Esophagus (tissue), 2 donors: ENCODE data around the gene FBXW7. TPM values are rescaled to one million over a fixed set of nuclear protein-coding genes. Genes with fewer than 3 reads are reported as not detected.
"Not testable (repeated sequence)": the region's sequence is repeated elsewhere in the genome, so short reads cannot be mapped to it uniquely, and the experiment has no call there.

Experiments used
- H3K27ac ChIP-seq, 2 donors: one replicate each; pipeline ENCODE4 v1.5.1; 2013; ENCODE audit warnings: low read depth in 2 of 2, mild to moderate bottlenecking in 2 of 2, inconsistent platforms in 1 of 2, low read length in 1 of 2, moderate library complexity in 1 of 2
- H3K27me3 ChIP-seq, 2 donors: one replicate each; pipeline ENCODE4 v1.6.1; 2013; ENCODE audit warnings: low read length in 2 of 2, control low read depth in 1 of 2, mild to moderate bottlenecking in 1 of 2; ENCODE audit not compliant: insufficient read depth in 2 of 2, control insufficient read depth in 1 of 2
- H3K36me3 ChIP-seq, 2 donors: one replicate each; pipeline ENCODE4 v1.6.1; 2013; ENCODE audit warnings: low read length in 1 of 2; ENCODE audit not compliant: control insufficient read depth in 2 of 2, insufficient read depth in 2 of 2
- H3K4me1 ChIP-seq, 2 donors: one replicate each; pipeline ENCODE4 v1.6.1; 2013; ENCODE audit warnings: low read length in 1 of 2; ENCODE audit not compliant: control insufficient read depth in 2 of 2, insufficient read depth in 2 of 2
- H3K4me3 ChIP-seq, 2 donors: one replicate each; pipeline ENCODE4 v1.5.1; 2013; ENCODE audit warnings: low read length in 2 of 2, mild to moderate bottlenecking in 2 of 2, low read depth in 1 of 2, moderate library complexity in 1 of 2
- H3K9me3 ChIP-seq, 2 donors: one replicate each; pipeline ENCODE4 v1.6.1; 2013; ENCODE audit warnings: mild to moderate bottlenecking in 2 of 2, low read depth in 1 of 2, low read length in 1 of 2, moderate library complexity in 1 of 2; ENCODE audit not compliant: control insufficient read depth in 2 of 2, insufficient read depth in 1 of 2
- WGBS, 2 donors: extraction: QIAGEN DNeasy Blood & Tissue Kit; methylation state at CpG; one replicate each; pipeline ENCODE4 v1.1.7; 2013; 5-methylcytosine and 5-hydroxymethylcytosine counted together
- polyA plus RNA-seq, 2 donors: library from polyadenylated mRNA; stranded (reverse); fragments of 200-250 nt; gene quantifications; one replicate each; pipeline ENCODE4 v1.2.3, GENCODE V29; 2013
- donor health status: healthy with polysubstance abuse.
- donor health status: Bipolar disorder and iron deficiency.

FBXW7 gene
- polyA plus RNA-seq, 2 donors: 9.8 to 17.0 TPM

DNA sequence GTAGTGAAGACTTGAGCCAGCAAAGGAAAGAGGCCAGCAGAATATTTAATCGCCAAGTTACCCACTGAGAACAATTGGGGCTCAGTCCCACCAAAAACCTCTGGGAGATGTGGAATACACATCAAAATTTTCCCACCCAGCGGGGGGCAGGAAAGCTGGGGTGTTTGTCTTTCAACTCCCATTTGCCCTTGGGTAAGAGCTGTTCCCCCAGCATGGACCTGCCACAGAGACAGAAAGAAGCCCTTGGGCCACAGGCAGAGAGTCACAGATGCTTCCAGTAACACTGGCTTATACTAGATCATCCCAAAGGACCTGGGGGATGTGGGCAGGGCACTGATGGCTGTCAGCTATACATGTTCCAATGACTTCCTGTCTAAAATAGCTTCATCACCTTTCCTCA lies 18.9 kb upstream of the FBXW7 start:
- no peak overlapping the region for H3K27ac ChIP-seq
- H3K4me3 ChIP-seq: no peak overlapping the region
- no peaks in the 10 kb centered on the region for H3K36me3 ChIP-seq
- WGBS, 2 donors: 88 to 89% methylated on average over 2 of the region's 2 CpGs
- no peaks in the 10 kb centered on the region for H3K27me3 ChIP-seq
- no peaks in the 10 kb centered on the region for H3K4me1 ChIP-seq
- H3K9me3 ChIP-seq: no peaks in the 10 kb centered on the region

DNA sequence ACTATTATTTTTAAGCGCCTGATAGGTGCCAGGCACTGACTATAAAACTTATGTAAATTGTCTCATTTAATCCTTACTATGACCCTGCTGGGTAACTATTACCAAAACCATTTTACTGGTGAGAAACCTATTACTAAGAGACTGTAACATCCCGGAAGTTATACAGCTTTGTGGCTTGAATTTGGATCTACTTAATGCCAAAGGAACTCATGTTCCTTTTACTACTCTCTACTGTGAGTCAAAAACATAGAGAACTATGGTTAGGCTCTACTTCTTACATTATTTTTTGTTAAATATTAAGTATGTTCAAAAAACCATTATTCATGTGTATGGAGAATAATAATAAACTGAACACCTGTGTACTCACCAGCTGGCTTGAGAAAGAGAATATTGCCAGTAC lies 14.8 kb upstream of the FBXW7 start:
- H3K4me3 ChIP-seq, H3K4me1 ChIP-seq, H3K36me3 ChIP-seq, H3K27me3 ChIP-seq, H3K27ac ChIP-seq, H3K9me3 ChIP-seq: not testable (repeated sequence)
- 83 to 92% methylated on average over 2 of the region's 2 CpGs for WGBS, 2 donors

- H3K27me3 ChIP-seq: no peaks in the 10 kb centered on the region
- peaks cover 0 to 2% of the 10 kb centered on the region in 2 donors for H3K9me3 ChIP-seq
- H3K36me3 ChIP-seq: no peaks in the 10 kb centered on the region
- no peaks in the 10 kb centered on the region for H3K4me1 ChIP-seq
- no peak overlapping the region for H3K27ac ChIP-seq
- no peak overlapping the region for H3K4me3 ChIP-seq
- 88 to 90% methylated on average over 2 of the region's 2 CpGs for WGBS, 2 donors
Observed at GRCh38 chr4:152545088-152545487, 9.2 kb upstream of the FBXW7 start.

- H3K9me3 ChIP-seq, H3K4me3 ChIP-seq, H3K36me3 ChIP-seq, H3K27ac ChIP-seq, H3K4me1 ChIP-seq, H3K27me3 ChIP-seq: not testable (repeated sequence)
- WGBS, 2 donors: 91 to 94% methylated on average over 8 of the region's 8 CpGs
Observed at GRCh38 chr4:152544533-152544932, 8.6 kb upstream of the FBXW7 start.

DNA sequence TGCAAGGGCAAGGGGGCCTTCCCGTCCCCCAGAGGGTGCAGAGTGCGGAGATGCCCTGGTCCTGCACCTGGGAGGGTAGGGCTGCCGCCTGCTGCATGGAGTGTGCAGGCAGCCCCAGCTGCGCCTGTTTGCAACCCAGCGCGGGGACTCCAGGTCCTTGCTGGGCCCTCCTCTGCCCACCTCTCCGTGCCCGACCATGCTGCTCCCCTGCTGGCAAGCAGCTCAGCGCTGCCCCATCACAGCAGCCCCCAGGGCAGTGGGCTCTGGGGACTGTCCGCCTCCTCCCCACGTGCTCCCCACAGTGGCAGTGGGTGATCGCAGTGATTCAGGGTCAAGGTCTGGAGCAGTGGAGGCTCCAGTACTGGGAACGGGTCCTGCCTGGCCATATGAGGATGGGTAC lies 5.0 kb upstream of the FBXW7 start:
- Histone ChIP-seq H3K27me3 (no peaks in the 10 kb centered on the region), H3K27ac (no peak overlapping the region), H3K9me3 (peaks cover 0 to 5% of the 10 kb centered on the region in 2 donors), H3K4me1 (no peaks in the 10 kb centered on the region), H3K4me3 (no peak overlapping the region), H3K36me3 (peaks cover 0 to 5% of the 10 kb centered on the region in 2 donors)
- 93 to 95% methylated on average over 11 to 13 of the region's 13 CpGs for WGBS, 2 donors

- Histone ChIP-seq H3K4me3 (no peak overlapping the region), H3K4me1 (no peaks in the 10 kb centered on the region), H3K27ac (no peak overlapping the region), H3K36me3 (peaks cover 0 to 5% of the 10 kb centered on the region in 2 donors), H3K27me3 (no peaks in the 10 kb centered on the region), H3K9me3 (peaks cover 0 to 5% of the 10 kb centered on the region in 2 donors)
- 86 to 95% methylated on average over 4 of the region's 4 CpGs for WGBS, 2 donors
Observed at GRCh38 chr4:152540293-152540674, 4.4 kb upstream of the FBXW7 start.

DNA sequence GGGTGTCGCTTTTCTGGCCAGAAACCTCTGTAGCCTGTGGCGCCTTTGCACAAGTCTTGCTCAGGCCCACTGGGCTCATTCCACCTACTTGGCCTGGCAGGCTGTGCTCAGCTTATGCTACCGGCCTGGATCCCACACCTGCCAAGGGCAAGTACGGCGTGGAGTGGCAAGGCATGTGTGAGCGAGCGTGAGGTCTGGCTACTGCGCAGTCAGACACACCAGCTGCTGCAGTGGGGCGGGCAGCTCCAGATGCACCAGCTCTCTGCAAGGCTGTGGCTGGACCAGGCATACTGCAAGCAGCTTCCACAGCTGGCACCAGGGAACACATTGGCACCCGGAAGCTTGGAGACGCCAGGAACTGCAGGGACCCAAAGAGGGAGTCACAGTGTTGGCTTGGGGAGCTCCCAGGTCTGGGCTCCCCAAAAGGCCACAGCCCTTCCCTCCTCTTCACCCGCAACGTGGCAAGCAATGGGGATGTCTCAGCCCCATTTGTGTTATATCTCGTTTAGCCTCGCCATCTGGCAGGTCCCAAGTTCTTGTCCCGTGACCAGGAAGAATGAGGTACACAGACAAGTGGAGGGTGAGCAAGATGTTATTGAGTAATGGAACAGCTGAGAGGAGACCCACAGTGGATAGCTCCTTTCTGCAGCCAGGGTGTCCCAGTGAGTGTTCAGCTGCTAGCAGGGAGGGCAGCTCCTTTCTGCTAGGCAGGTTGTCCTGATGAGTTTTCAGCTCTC lies 3.8 kb upstream of the FBXW7 start:
- H3K27ac ChIP-seq: no peak overlapping the region
- 94 to 98% methylated on average over 16 of the region's 16 CpGs for WGBS, 2 donors
- no peak overlapping the region for H3K4me3 ChIP-seq
- peaks cover 0 to 5% of the 10 kb centered on the region in 2 donors for H3K36me3 ChIP-seq
- no peaks in the 10 kb centered on the region for H3K4me1 ChIP-seq
- no peaks in the 10 kb centered on the region for H3K27me3 ChIP-seq
- peaks cover 0 to 5% of the 10 kb centered on the region in 2 donors for H3K9me3 ChIP-seq

GRCh38 chr4:152537881-152538280 lies 2.0 kb upstream of the FBXW7 start:
- H3K4me1 ChIP-seq: no peaks in the 10 kb centered on the region
- peaks cover 0 to 5% of the 10 kb centered on the region in 2 donors for H3K9me3 ChIP-seq
- 80 to 90% methylated on average over 1 of the region's 1 CpG for WGBS, 2 donors
- H3K4me3 ChIP-seq: peak overlapping the region in 1 of 2 donors; percentile 94
- H3K27me3 ChIP-seq: no peaks in the 10 kb centered on the region
- H3K27ac ChIP-seq: peak overlapping the region in 1 of 2 donors; percentile 75
- peaks cover 0 to 5% of the 10 kb centered on the region in 2 donors for H3K36me3 ChIP-seq

GRCh38 chr4:152536545-152537182 lies 772 bp upstream of the FBXW7 start:
- Histone ChIP-seq H3K27ac (peak overlapping the region; percentile 99), H3K27me3 (no peaks in the 10 kb centered on the region), H3K4me3 (peak overlapping the region; percentile 89 to 94), H3K9me3 (peaks cover 0 to 5% of the 10 kb centered on the region in 2 donors), H3K36me3 (peaks cover 0 to 5% of the 10 kb centered on the region in 2 donors), H3K4me1 (no peaks in the 10 kb centered on the region)
- WGBS, 2 donors: 0 to 1% methylated on average over 24 of the region's 24 CpGs
